AG09309 (cell line): Measurements from ENCODE around the gene SLC16A12.
"Not testable (repeated sequence)": the region's sequence is repeated elsewhere in the genome, so short reads cannot be mapped to it uniquely, and the experiment has no call there.

Experiments
- DNase-seq: peaks from one replicate; pipeline ENCODE4 v3.0.0-alpha.2; 2010; ENCODE audit warnings: low read depth
- H3K4me3 ChIP-seq: 2 replicates; pipeline ENCODE4 v1.5.1; 2011; ENCODE audit warnings: mild to moderate bottlenecking, low read depth, low read length, moderate library complexity; ENCODE audit not compliant: control insufficient read depth
- CTCF ChIP-seq: IDR thresholded peaks from 2 replicates; pipeline ENCODE4 v1.5.1; 2011; ENCODE audit warnings: mild to moderate bottlenecking, low read depth, low read length, inconsistent platforms; ENCODE audit not compliant: insufficient read depth, control insufficient read depth; ENCODE audit errors: missing control alignments

SLC16A12 gene

DNA sequence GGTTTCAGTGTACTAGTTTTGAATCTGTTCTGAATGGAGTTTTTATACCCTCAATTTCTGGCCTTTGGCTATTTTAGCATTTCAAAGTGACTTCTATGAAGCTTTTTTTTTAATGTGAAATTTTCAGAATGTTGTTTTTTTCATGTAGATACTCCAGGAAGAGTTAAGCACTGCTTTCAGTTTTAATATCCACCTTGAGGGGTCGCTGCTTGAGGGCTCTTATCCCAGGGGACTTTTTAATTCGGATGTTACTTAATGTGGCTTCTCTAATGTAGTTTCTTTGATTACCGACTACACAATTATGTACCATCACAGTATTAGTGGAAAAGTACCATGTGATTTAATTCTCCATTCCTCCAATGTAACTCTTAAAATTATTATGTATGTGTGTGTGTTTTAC is 115.8 kb downstream of the SLC16A12 start:
- DNase-seq = no peak
- peak; percentile 50 for TF ChIP-seq CTCF
- no peak overlapping the region for H3K4me3 ChIP-seq

- no peak for DNase-seq
- TF ChIP-seq CTCF = no peak
- no peak overlapping the region for H3K4me3 ChIP-seq
These were observed 118.9 kb downstream of the SLC16A12 start for GRCh38 chr10:89416465-89416864.

GRCh38 chr10:89414879-89415821 is 120.2 kb downstream of the SLC16A12 start:
- DNase-seq = no peak
- no peak for TF ChIP-seq CTCF
- H3K4me3 ChIP-seq = peak overlapping the region; percentile 60

- DNase-seq = no peak
- no peak for TF ChIP-seq CTCF
- H3K4me3 ChIP-seq = peak within 1 kb of the TSS; percentile 60
These were observed 121.1 kb downstream of the SLC16A12 start, which contains the start of gene IFIT5 for GRCh38 chr10:89414146-89414878. IFIT5 (plus strand) TSS chr10:89414568; CDS start chr10:89414799, 231 bp downstream.

- no peak overlapping the region for H3K4me3 ChIP-seq
- TF ChIP-seq CTCF = no peak
- no peak for DNase-seq
These were observed 121.9 kb downstream of the SLC16A12 start for GRCh38 chr10:89413398-89413912.

DNA sequence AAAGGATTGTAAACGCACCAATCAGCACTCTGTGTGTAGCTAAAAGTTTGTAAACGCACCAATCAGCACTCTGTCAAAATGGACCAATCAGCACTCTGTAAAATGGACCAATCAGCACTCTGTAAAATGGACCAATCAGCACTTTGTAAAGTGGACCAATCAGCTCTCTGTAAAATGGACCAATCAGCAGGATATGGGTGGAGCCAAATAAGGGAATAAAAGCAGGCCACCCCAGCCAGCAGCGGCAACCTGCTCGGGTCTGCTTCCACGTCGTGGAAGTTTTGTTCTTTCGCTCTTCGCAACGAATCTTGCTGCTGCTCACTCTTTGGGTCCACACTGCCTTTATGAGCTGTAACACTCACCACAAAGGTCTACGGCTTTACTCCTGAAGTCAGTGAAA is 123.1 kb downstream of the SLC16A12 start:
- H3K4me3 ChIP-seq, DNase-seq: not testable (repeated sequence)

- H3K4me3 ChIP-seq, DNase-seq: not testable (repeated sequence)
These were observed 124.3 kb downstream of the SLC16A12 start for GRCh38 chr10:89411135-89411534.

DNA sequence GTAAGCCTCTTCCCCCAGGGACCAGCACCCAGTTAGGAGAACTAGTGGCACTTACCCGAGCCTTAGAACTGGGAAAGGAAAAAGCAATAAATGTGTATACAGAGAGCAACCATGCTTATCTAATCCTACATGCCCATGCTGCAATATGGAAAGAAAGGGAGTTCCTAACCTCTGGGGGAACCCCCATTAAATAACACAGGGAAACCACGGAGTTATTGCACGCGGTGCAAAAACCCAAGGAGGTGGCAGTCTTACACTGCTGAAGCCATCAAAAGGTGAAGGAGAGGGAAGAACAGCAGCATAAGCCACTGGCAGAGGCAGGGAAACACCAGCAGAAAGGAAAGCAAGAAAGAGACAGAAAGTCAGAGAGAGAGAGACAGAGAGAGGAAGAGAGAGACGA is 124.8 kb downstream of the SLC16A12 start:
- H3K4me3 ChIP-seq, DNase-seq: not testable (repeated sequence)

- not testable (repeated sequence) for H3K4me3 ChIP-seq, DNase-seq
These were observed 126.1 kb downstream of the SLC16A12 start for GRCh38 chr10:89409282-89409681.

- H3K4me3 ChIP-seq, DNase-seq: not testable (repeated sequence)
These were observed 127.6 kb downstream of the SLC16A12 start for GRCh38 chr10:89407792-89408191.

DNA sequence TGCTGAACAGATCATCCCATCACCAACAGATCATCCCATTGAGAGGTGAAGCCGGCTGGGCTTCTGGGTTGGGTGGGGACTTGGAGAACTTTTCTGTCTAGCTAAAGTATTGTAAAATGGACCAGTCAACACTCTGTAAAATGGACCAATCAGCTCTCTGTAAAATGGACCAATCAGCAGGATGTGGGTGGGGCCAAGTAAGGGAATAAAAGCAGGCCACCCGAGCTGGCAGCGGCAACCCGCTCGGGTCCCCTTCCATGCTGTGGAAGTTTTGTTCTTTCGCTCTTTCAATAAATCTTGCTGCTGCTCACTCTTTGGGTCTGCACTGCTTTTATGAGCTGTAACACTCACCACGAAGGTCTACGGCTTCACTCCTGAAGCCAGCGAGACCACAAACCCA is 129.2 kb downstream of the SLC16A12 start:
- not testable (repeated sequence) for DNase-seq

More for the DNA sequence above, 129.2 kb downstream of the SLC16A12 start:
- not testable (repeated sequence) for H3K4me3 ChIP-seq
